HCT116 (cell line): ENCODE results near the gene RERG. TPM values are rescaled to one million over a fixed set of nuclear protein-coding genes. Genes with fewer than 3 reads are reported as not detected.

ENCODE experiments used
- ATAC-seq: fragments of 200-7000 bp; cut with Tn5 transposase; 2 replicates; pipeline ENCODE4 v1.9.1; 2020; ENCODE audit warnings: mild to moderate bottlenecking, moderate library complexity
- BruUV-seq: library from RNA; stranded (reverse); fragments of 400-500 nt; replicated peaks from 2 replicates; lab custom pipeline; 2021; lab: Mats Ljungman, UMichigan
- CTCF ChIA-PET: fragments of 300-600 bp; sonication (Branson Sonifier 250); formaldehyde crosslinking; loops from one replicate; lab custom pipeline; 2021; ENCODE audit warnings: antibody characterized with exemption; lab: Charles Lee
- POLR2A ChIA-PET: fragments of 300-600, 350-600 bp; sonication (Branson Sonifier 250); formaldehyde crosslinking; loops from one replicate; lab custom pipeline; 2021; ENCODE audit warnings: antibody characterized with exemption; lab: Charles Lee
- RAD21 ChIA-PET, 2 experiments: fragments of 300-600 bp; sonication (Branson Sonifier 250); formaldehyde crosslinking; loops; one replicate each; lab custom pipeline; 2023; ENCODE audit warnings: low total read pairs in 2 of 2; ENCODE audit not compliant: uncharacterized antibody in 2 of 2, unreplicated experiment in 2 of 2, low non-redundant PET in 1 of 2; lab: Charles Lee
- DNase-seq: peaks from one replicate; pipeline ENCODE4 v3.0.0-alpha.2; 2010; ENCODE audit warnings: low read depth, low spot score
- H2AFZ ChIP-seq: fragments of 200-600 bp; shearing (Covaris generic), sonication (generic); 2 replicates; pipeline ENCODE4 v1.6.1; 2017; ENCODE audit warnings: low read depth, mixed run types, mixed read lengths, antibody characterized with exemption, low read length; ENCODE audit not compliant: poor library complexity, severe bottlenecking
- H3K27ac ChIP-seq: 2 replicates; pipeline ENCODE4 v1.5.1; 2012; ENCODE audit warnings: low read depth, low read length
- H3K27me3 ChIP-seq: fragments of 200-600 bp; sonication (generic); 2 replicates; pipeline ENCODE4 v1.6.1; 2016; ENCODE audit warnings: mixed run types, low read length, mixed read lengths; ENCODE audit not compliant: insufficient read depth
- H3K36me3 ChIP-seq, 2 experiments: fragments of 200-500 bp in 1 of 2; fragments of 200-600 bp in 1 of 2; sonication (Bioruptor generic) in 1 of 2; sonication (generic) in 1 of 2; 2 replicates each; pipeline versions ENCODE4 v1.5.1 to v1.6.1; 2014 to 2016; ENCODE audit warnings: low read length in 2 of 2, inconsistent platforms in 1 of 2, mixed read lengths in 1 of 2, mixed run types in 1 of 2; ENCODE audit not compliant: insufficient read depth in 2 of 2, control insufficient read depth in 1 of 2
- H3K4me1 ChIP-seq, 2 experiments: fragments of 200-600 bp in 1 of 2; sonication (generic) in 1 of 2; 2 replicates each; pipeline versions ENCODE4 v1.5.1 to v1.6.1; 2012 to 2017; ENCODE audit warnings: low read length in 2 of 2, inconsistent platforms in 1 of 2, mild to moderate bottlenecking in 1 of 2, mixed read lengths in 1 of 2, mixed run types in 1 of 2, moderate library complexity in 1 of 2; ENCODE audit not compliant: insufficient read depth in 2 of 2, control insufficient read depth in 1 of 2
- H3K4me2 ChIP-seq: fragments of 200-600 bp; sonication (generic); 2 replicates; pipeline ENCODE4 v1.6.1; 2017; ENCODE audit warnings: mixed run types, low read length, mixed read lengths
- H3K4me3 ChIP-seq, 2 experiments: fragments of 200-600 bp in 1 of 2; sonication (generic) in 1 of 2; replicated peaks in 1 of 2; 2 replicates each; pipeline ENCODE4 v1.5.1; 2011 to 2016; ENCODE audit warnings: low read length in 2 of 2, control low read depth in 1 of 2, low read depth in 1 of 2, mild to moderate bottlenecking in 1 of 2, mixed read lengths in 1 of 2, mixed run types in 1 of 2
- H3K79me2 ChIP-seq: fragments of 200-600 bp; sonication (generic); 2 replicates; pipeline ENCODE4 v1.6.1; 2017; ENCODE audit warnings: mild to moderate bottlenecking, mixed run types, low read length, moderate library complexity, mixed read lengths; ENCODE audit not compliant: insufficient read depth
- H3K9ac ChIP-seq: fragments of 200-600 bp; sonication (generic); 2 replicates; pipeline ENCODE4 v1.6.1; 2016; ENCODE audit warnings: low read length, mixed read lengths
- H3K9me2 ChIP-seq: fragments of 200-600 bp; sonication (generic), shearing (Covaris generic); 2 replicates; pipeline ENCODE4 v1.6.1; 2017; ENCODE audit warnings: mixed run types, mild to moderate bottlenecking, moderate library complexity; ENCODE audit not compliant: insufficient read depth
- H3K9me3 ChIP-seq, 2 experiments: fragments of 200-500 bp in 1 of 2; fragments of 200-600 bp in 1 of 2; sonication (Bioruptor generic) in 1 of 2; sonication (generic) in 1 of 2; 2 replicates each; pipeline ENCODE4 v1.6.1; 2014 to 2017; ENCODE audit warnings: low read length in 2 of 2, mixed read lengths in 2 of 2, inconsistent platforms in 1 of 2, low read depth in 1 of 2, mild to moderate bottlenecking in 1 of 2, mixed run types in 1 of 2, moderate library complexity in 1 of 2; ENCODE audit not compliant: control insufficient read depth in 1 of 2, insufficient read depth in 1 of 2
- H4K20me1 ChIP-seq: fragments of 200-600 bp; sonication (generic), shearing (Covaris generic); 2 replicates; pipeline ENCODE4 v1.6.1; 2017; ENCODE audit warnings: mixed run types, mild to moderate bottlenecking, moderate library complexity; ENCODE audit not compliant: insufficient read depth
- ATF3 ChIP-seq: IDR thresholded peaks from 2 replicates; pipeline ENCODE4 v1.6.1; 2012
- CTCF ChIP-seq, 3 experiments: fragments of 200-600 bp in 1 of 3; sonication (generic) in 1 of 3; IDR thresholded peaks in 2 of 3; conservative IDR thresholded peaks in 1 of 3; 2 replicates each; pipeline ENCODE4 v1.5.1; 2012 to 2017; ENCODE audit warnings: low read depth in 2 of 3, low read length in 2 of 3, antibody characterized with exemption in 1 of 3, borderline replicate concordance in 1 of 3, control low read depth in 1 of 3, mild to moderate bottlenecking in 1 of 3, mixed read lengths in 1 of 3, mixed run types in 1 of 3, moderate library complexity in 1 of 3; ENCODE audit not compliant: insufficient read depth in 1 of 3
- EGR1 ChIP-seq: IDR thresholded peaks from 2 replicates; pipeline ENCODE4 v1.6.1; 2012; ENCODE audit warnings: low read depth
- ELF1 ChIP-seq: IDR thresholded peaks from 2 replicates; pipeline ENCODE4 v1.6.1; 2012; ENCODE audit warnings: low read depth, borderline replicate concordance
- EZH2 ChIP-seq: fragments of 200-600 bp; sonication (generic); IDR thresholded peaks from 2 replicates; pipeline ENCODE4 v1.6.1; 2017; ENCODE audit warnings: antibody characterized with exemption, mixed run types
- JUND ChIP-seq: IDR thresholded peaks from 2 replicates; pipeline ENCODE4 v1.6.1; 2012
- MAX ChIP-seq: IDR thresholded peaks from 2 replicates; pipeline ENCODE4 v1.6.1; 2012
- POLR2AphosphoS5 ChIP-seq: IDR thresholded peaks from 2 replicates; pipeline ENCODE4 v1.6.1; 2011; ENCODE audit warnings: mild to moderate bottlenecking, low read depth, low read length, moderate library complexity
- RAD21 ChIP-seq: IDR thresholded peaks from 2 replicates; pipeline ENCODE4 v1.6.1; 2012; ENCODE audit warnings: low read depth, mild to moderate bottlenecking
- SIN3A ChIP-seq: IDR thresholded peaks from 2 replicates; pipeline ENCODE4 v1.6.1; 2012; ENCODE audit warnings: low read depth
- SP1 ChIP-seq: IDR thresholded peaks from 2 replicates; pipeline ENCODE4 v1.6.1; 2012; ENCODE audit warnings: low read depth
- ZBTB33 ChIP-seq: IDR thresholded peaks from 2 replicates; pipeline ENCODE4 v1.6.1; 2011; ENCODE audit warnings: mild to moderate bottlenecking, low read length, moderate library complexity; ENCODE audit not compliant: insufficient replicate concordance; ENCODE audit errors: extremely low read depth
- ZNF274 ChIP-seq: fragments of 200-500 bp; sonication (Bioruptor generic); IDR thresholded peaks from 2 replicates; pipeline ENCODE4 v1.6.1; 2014; ENCODE audit warnings: mild to moderate bottlenecking, low read depth, low read length, inconsistent platforms
- intact Hi-C: fragments of 100-400 bp; cut with micrococcal nuclease; formaldehyde crosslinking; loops from 2 replicates; pipeline ENCODE4 v1.10.0; 2022
- total RNA-seq: library from RNA; stranded (reverse); gene quantifications from one replicate; pipeline ENCODE4 v1.2.1, GENCODE V29; 2021; ENCODE audit not compliant: unreplicated experiment

RERG gene
- total RNA-seq, 1 experiment from 2014 or later, result not detected

GRCh38 chr12:15232959-15233358, 11.7 kb upstream of the RERG start:
- intact Hi-C loops, result no loop called here
- DNase-seq (no peak), ATAC-seq (no peak)
- Histone ChIP-seq H3K27ac (no peak overlapping the region), H3K79me2 (no peaks in the 10 kb centered on the region), H2AFZ (no peak overlapping the region), H4K20me1 (no peaks in the 10 kb centered on the region), H3K9me3 (no peaks in the 10 kb centered on the region), H3K9ac (no peak overlapping the region), H3K4me3 (no peak overlapping the region), H3K4me2 (no peak overlapping the region), H3K36me3 (no peaks in the 10 kb centered on the region), H3K4me1 (no peaks in the 10 kb centered on the region), H3K27me3 (peaks cover 48% of the 10 kb centered on the region), H3K9me2 (no peaks in the 10 kb centered on the region)
- ChIA-PET RAD21 (no interaction called here), CTCF (no interaction called here), POLR2A (no interaction called here)
- TF ChIP-seq EZH2, result no peak
- TF ChIP-seq EGR1, result no peak
- no peak for TF ChIP-seq ATF3
- TF ChIP-seq ELF1, result no peak
- no peak for TF ChIP-seq POLR2AphosphoS5
- no peak for TF ChIP-seq ZNF274
- no peak for TF ChIP-seq SIN3A
- BruUV-seq, result no TSS peak

GRCh38 chr12:15231493-15231892, 10.3 kb upstream of the RERG start:
- Histone ChIP-seq H3K4me3 (no peak overlapping the region), H3K79me2 (no peaks in the 10 kb centered on the region), H4K20me1 (no peaks in the 10 kb centered on the region), H3K4me1 (no peaks in the 10 kb centered on the region), H3K9ac (no peak overlapping the region), H3K9me3 (no peaks in the 10 kb centered on the region), H3K27ac (no peak overlapping the region), H2AFZ (no peak overlapping the region), H3K27me3 (peaks cover 34% of the 10 kb centered on the region; the same call in 1 of the 2 replicates), H3K9me2 (no peaks in the 10 kb centered on the region), H3K36me3 (no peaks in the 10 kb centered on the region), H3K4me2 (no peak overlapping the region)
- ChIA-PET RAD21 (no interaction called here), POLR2A (no interaction called here), CTCF (interaction anchor here (1.0 to 1.4 kb wide), 2 partner anchors 10 to 46 kb away, joined by 3 to 6 read pairs; partner anchors contain the start of gene RERG)
- DNase-seq (no peak), ATAC-seq (no peak)
- intact Hi-C loops, result no loop called here
- BruUV-seq, result no TSS peak
- TF ChIP-seq ZBTB33 (no peak), RAD21 (no peak), CTCF (IDR thresholded peaks at IDR 0.05 in 2 of 3, conservative IDR thresholded peaks at IDR 0.05 in 1 of 3; ENCODE audit: borderline replicate concordance in 1 of 3, insufficient read depth in 1 of 3, low read depth in 2 of 3, low read length in 2 of 3) (no peak), JUND (no peak), POLR2AphosphoS5 (no peak), SP1 (no peak), MAX (no peak), ZNF274 (no peak)
